Endometrium (tissue), 2 donors: Measurements from ENCODE around the gene AK1.
"Not testable (repeated sequence)": the region's sequence is repeated elsewhere in the genome, so short reads cannot be mapped to it uniquely, and the experiment has no call there.

Experiments used
- FAIRE-seq: peaks from 2 replicates; lab custom pipeline; 2012; peaks lifted over from hg19 to GRCh38; lab: Jason Lieb, UNC
- donor health status: control.
- donor health status: control.

AK1 gene

DNA sequence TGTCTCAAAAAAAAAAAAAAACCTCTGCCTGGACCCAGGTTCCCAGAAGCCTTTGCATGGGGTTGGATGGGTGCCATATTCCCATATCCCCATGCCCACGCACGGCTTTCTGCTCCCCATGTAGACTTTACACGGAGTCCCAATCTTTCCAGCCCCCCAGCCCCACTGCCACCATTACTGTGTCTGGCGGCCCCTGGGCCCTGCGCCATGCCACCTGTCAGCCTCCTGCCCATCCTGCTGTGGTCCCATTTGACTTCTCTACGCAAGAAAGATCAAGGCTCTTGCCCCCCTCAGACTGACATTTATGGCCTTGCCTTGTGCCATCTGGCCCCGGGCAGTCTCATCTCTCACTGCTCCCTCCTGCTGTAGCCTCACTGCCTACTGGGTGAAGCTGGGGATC, 6.5 kb upstream of the AK1 start:
- FAIRE-seq = no peak

DNA sequence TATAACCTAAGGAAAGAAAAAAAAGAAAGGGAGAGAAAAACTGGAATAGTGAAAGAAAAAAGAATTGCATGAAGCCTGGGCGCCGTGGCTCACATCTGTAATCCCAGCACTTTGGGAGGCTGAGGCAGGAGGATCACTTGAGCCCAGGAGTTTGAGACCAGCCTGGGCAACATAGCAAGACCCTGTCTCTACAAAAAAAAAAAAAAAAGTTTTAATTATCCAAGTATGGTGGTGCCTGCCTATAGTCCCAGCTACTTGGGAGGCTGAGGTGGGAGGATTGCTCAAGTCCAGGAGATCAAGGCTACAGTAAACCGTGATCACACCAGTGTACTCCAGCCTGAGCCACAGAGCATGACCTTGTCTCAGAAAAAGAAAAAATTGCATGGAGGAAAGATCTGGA, 4.2 kb upstream of the AK1 start:
- FAIRE-seq = not testable (repeated sequence)

DNA sequence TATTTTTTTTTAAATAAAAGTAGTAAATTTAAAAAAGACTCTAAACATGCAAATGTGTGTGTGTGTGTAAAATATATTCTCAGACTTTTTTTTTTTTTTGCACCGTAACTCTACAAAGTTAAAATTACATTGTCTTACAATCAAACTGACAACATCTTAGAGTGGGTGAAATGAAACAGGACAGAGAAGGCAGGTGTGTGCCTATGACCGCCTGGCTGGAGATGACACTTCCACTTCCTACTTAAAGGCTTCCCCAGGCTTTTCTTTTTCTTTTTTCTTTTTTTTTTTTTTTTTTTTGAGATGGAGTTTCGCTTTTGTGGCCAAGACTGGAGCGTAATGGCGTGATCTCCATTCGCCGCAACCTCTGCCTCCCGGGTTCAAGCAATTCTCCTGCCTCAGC, 2.7 kb upstream of the AK1 start:
- FAIRE-seq = no peak

DNA sequence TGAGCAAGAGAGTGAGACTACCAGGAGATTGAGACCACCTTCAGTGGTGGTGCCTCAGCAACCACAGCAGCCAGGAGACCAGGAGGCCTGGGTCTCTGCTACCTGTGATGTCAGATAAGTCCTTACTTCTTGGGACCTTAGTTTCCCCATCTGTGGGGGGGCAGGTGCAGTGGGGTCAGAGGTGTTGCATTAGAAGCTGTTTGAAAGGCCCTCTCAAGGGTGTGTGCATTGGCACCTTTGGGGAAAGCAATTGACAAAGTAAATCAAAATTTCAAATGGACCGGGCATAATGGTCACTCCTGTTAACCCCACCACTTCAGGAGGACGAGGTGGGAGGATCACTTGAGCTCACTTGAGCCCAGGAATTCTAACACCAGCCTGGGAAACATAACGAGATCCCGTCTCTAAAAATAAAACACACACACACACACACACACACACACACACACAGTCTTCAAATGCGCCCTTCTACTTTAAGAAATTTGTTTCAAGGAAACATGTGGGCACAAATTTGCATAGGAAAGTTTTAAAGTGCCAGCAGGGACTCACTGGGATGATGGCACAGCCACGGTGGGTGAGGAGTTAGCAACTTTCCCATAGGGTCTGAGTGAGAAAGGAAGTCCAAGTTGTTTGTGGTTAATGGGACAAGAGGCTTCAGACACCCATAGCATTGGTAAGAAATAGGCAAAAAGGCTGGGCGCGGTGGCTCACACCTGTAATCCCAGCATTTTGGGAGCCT, 1.3 kb upstream of the AK1 start:
- no peak for FAIRE-seq

DNA sequence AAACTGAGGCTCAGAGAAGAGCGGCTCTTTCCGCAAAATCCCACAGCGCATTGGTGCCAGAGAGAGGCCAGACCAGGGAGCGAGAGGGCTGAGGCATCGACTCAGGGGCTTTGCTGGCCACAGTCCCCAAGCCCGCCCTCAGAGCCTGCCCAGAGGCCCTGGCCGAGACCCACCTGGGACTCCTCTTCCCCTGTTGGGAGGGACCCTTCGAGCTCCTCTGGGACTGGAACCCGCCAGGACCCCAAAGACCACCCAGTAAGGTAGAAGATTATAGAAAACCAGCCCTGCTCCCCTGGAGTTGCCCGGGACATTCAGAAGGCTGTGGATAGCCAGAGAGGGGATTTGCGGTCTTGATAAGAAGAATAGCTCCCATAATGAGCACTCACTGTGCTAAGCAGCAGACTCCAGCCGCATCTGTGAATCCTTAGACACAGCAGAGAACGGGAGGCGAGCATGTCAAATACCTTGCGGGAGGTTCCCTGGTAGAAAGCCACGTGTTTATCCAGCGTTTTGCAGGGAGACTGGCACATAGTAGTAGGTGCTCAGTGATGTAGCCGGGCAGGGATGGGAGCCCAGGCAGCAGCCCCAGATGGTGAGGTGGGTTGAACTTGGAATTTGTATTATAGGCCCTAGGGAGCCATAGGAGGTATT, 651 bp upstream of the AK1 start:
- no peak for FAIRE-seq

DNA sequence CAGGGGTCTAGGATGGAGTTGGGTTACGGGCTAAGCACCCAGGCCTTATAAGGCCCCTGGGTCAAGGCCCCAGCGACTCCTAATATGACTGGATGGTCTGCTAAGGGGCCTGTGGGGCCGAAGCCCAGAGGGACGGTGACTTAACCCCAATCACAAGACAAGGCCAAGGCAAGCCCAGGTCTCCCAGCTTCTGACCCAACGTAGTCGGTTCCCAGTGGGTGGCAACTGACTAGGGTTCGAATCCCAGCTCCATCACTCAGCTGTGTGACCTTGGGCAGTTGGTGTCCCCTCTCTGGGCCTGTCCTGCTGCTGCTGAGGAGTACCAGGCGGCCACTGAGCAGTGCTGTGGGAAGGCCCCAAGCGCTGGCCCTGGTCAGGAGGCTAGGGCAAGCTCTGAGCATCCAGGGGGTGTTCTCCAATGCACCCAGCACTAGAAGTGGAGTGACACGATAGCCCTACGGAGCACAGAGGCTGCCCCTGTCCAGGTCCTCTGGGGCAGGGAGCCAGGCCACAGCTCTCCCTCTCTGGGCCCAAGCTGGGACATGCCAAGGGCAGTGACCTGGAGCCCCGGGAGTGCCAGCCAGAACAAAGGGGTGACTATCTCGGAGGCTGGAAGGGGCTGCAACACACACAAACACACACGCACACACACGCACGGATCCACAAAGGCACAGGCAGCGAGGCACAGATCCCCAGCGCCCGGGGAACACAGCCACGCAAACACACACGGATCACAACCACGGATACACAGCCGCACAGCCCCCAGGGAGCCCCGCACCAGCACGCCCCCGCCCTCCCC, 512 bp downstream of the AK1 start:
- no peak for FAIRE-seq

DNA sequence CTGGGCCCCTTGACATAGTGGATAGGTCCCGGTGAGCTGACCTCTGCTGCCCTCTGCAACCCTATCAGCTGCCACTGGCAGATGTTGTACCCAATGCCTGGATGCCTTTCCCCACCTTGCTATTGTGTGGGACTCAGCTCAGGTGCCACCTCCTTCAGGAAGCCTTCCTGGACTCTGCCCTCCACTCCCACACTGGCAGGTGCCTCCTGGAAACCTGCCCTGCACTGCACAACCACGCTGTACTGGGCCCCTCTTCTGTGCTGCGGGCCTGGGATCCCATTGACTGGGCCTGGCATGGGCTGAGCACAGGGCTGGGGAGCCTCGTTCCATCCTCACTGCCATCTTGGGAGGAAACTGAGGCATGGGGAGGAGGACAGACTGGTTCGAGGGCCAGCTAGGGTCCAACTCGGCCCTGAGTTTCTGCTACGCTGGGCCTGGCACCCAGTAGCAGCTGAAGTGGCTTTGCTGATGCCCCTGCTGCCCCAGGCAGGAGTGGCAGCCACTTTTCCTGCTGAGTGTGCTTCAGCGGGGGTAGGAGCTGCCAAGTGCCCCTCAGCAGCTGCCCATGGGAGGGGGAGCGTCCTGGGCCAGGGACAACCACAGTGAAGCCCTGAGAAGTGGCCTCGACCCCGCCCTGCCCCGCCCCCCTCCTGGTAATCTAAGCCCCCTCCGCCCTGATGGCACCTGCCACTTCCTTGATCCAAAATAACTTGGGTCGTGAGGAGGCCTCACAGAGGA, 1.3 kb downstream of the AK1 start:
- no peak for FAIRE-seq

DNA sequence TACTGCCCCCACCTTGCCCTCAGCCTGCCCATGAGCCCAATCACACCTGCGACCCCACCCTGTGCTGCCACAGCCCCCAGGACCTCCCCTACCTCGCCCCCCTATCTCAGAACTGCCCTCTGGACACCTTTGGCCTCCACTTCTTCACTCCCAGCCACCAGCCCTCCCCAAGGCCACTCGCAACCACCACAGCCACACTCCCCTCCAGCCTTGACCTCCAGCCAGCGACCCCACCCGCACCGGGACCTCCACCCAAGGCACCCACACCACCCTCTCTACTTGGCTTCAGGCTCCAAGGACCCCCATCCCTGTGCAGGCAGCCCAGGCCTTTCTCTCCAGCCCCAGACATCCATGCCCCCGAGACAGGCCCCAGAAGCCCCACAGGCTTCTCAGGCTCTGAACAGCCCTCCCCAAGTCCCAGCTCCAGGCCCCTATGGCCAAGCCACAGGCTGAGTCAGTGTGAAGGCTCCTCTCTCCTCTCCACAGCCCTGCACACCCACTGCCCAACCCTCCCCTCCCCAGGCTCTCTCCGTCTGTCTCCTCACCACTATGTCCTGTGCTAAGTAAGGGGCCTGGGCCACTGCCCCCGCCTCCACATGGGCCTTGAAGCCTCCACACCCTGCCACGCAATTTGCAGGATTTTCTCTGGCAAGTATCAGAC, 2.0 kb downstream of the AK1 start:
- no peak for FAIRE-seq

DNA sequence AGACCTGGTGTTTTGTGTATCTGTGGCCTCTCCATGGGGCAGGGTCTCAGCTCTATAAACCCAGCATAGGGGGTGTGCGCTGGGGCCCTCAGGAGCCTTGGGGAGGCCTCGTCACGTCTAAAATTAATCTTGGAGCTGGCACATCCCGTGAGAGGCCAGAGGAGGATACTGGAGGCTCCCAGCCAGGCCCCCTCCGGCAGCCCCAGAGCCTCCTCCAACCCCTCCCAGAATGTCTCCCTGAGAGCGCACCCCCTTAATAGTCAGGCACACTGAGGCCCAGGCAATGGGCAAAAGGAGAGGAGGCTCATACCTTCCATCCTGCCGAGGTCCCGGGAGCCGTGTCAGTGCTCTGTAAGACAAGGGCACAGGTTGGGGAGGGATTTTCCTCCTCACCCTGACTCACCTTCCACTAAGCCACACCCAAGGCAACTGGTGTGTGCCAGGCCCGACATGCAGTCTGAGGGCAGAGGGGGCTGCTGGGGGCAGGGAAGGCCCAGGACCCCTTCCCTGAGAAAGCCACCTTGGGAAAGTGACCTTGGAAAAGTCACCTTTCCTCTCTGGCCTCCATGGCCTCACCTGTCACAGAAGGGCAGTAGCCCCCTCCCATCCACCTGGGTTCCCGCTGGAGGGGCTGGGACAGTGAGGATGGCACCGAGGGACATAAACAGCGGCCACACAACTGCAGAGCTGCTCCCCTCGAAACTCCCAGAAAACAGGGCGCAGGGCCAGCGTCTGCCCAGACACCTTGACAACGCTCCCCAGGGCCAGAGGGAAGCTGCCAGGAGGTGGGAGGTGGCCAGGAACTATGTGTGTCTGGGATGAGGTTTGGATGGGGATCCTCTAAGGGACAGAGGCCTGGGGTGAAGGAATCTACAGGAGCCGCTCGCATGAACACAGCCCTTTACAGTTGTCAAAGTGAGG, 2.9 kb downstream of the AK1 start:
- no peak for FAIRE-seq

DNA sequence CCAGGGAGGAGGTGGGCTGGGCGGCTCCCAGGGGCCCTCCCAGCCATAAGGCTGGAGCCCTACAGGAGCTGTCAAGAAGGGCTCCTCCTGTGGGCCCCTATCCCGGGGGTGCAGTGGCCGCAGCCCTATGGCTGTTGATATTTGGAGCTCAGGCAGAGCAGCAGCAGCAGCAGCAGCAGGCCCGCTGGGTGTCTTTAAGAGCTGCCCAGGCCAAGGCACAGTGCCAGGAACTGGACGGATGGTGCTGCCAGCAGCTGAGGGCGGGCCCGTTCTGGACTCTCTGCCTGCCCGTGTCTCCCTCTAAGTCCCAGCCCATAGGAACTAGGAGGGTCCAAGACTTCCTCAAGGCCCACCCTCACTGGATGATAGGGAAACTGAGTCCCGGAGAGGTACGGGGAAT, 3.6 kb downstream of the AK1 start:
- no peak for FAIRE-seq

DNA sequence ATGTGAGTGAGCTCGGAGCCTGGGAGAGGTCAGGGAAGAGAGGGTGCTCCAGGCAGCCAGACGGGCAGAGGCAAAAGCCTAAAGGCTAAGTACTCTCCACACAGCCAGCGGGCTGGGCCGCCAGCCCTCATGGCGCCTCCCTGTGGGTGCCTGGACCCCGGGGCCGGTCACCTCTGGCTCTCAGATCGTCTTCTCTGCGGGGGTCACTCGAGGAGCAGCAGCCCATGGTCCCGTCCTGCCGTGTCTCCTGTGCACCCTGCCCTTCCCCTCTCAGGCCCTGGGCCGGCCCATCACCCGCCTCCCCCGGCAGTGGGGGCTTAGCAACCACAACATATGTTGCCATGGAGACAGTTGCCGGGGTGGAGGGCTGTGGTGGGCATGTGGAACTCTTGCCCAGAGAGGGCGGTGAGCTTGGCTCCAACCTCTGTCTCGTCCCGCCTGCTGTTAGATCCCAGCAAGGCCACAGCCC, 4.2 kb downstream of the AK1 start:
- no peak for FAIRE-seq

DNA sequence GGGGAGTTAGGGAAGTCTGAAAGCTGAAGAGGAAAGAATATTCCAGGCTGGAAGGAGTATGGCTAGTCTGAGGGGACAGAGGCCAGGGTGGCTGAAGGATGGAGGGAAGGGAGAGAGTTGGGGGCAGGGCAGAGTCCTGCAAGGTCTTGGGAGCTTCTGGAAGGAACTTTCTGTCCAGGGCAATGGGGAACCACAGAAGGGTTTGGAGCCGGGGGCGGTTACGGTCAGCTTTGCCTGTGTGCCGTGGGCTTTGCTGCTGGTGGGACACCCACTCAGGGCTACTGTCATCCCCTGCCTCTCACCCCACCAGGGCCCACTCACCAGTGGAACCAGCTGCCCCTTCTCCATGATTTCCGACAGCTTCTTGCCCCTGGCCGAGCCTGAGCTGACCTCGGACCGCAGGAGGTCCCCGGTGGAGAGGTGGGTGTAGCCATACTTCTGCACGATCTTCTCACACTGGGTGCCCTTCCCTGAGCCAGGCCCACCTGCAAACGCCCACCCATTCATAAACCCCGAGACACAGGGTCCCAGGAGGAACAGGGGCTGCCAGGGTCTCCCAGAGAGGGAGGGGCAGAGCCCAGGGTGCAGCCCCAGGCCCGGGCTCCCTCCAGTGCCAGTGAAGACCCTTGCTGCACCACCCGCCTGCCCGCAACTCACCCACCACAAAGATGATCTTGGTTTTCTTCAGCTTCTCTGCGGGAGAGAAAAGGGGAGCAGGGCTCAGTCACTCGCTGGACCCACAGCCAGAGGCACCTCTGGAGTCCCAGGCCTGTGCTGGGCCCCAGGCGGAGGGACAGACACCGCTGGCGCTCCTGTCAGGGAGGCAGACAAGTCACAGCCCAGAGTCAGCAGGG, 4.9 kb downstream of the AK1 start:
- no peak for FAIRE-seq

DNA sequence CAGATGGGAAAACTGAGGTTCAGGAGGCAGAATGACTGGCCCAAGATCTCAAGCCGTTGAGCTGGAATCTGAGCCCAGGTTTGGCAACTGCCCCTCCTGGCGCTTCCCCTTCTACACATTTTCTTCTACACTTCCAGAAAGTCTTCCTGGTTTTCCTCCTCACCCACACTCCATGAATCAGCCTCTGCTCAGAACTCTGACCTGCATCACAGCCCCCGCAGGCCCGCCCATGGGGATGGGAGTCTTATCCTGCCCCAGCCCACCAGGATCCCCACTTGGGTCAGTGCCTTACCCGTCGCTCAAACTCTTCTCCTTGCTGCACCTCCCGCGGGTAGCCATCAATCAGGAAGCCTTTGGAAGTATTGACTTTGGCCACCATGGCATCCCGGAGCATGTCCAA, 5.9 kb downstream of the AK1 start:
- no peak for FAIRE-seq

DNA sequence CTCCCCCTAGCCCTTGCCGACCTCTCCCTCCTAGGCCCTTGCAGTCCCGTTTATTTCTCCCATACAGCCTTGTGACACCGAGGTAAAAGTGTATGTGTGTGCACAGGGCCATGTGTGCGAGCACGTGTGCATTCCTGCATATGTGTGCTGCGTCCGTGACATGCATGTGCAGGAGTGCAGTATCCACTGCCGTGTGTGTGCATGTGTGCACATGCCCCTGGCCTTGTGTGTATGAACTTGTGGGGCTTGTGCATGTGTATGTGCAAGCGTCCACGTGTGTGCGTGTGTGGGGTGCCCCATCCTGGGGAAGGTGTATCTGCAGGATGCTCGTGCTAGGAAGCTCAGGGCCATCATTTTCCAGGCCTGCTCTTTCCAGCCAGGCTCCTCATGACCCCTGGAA, 6.6 kb downstream of the AK1 start:
- FAIRE-seq = no peak

DNA sequence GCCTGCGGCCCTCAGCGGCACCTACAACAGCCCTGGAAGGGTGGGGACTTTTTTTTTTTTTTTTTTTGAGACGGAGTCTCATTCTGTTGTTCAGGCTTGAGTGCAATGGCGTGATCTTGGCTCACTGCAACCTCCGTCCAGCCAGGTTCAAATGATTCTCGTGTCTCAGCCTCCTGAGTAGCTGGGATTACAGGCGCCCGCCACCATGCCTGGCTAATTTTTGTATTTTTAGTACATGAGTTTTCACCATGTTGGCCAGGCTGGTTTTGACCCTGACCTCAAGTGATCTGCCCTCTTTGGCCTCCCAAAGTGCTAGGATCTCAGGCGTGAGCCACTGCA, 7.4 kb downstream of the AK1 start:
- not testable (repeated sequence) for FAIRE-seq

DNA sequence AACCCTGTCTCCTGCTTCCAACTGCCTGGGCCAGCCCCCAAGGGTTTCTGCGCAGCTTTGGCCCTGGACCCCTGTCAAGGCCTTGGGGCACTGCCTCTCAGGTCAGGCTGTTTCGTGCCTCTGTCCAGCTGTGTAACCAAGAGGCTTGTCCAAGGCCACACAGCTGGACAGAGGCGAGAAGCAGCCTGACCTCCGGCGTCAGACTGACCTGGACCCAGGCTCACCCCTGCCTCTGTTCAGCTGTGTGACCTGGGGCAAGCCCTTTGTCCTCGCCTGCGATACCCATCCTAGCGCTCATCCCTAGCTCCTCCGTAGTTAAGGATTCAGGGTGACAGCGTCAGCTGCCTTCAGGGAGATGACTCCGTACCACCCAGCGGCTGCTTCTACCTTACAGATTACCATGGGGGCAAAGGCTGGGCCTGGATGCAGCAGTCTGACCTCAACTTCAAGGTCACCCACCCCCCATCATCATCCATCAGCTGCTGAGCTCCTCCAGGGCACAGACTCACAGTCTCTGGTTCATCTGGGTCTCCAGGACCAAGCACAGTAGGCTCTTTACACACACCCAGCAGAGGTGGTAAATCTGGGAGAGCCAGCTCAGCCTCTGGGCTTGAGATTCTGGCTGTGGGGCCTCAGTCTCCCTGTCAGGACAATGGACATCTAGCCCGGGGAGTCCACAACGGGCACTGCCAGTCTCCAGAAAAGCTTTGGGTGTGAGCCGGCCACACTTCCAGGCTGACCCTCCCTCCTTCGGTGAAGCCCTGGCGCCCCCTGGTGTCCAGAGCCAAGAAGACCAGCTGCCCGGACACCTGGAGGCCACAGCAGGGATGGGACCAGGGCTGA, 7.9 kb downstream of the AK1 start:
- no peak for FAIRE-seq

DNA sequence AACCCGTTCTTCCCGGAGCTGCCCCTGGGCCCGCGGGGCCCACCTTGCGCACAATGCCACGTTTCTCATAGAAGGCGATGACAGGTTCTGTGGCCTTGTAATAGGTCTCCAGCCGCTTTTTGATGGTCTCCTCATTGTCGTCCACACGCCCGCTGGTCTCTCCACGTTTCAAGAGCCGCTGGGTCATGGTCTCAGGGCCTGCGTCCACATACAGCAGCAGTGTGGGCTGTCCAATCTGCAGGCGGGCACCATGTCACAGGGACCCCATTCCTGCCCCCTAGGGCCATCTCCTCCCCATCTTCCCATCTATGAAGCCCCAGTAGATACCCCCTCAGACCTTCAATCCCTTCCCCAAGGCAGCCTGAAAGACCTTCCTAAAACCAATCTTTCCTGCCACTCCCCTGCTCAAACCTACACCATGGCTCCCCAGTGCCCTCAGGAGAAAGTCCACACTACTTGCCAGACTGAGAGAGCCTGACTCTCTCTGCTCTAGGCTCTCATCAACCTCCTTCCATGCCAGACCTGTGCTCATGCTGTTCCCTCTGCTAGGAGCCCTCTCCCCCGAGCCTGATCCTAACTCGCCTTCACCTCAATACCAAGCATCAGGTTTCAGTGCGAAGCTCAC, 9.1 kb downstream of the AK1 start:
- no peak for FAIRE-seq
